Measurements from ENCODE around the gene CAPZB. TPM values are rescaled to one million over a fixed set of nuclear protein-coding genes. Genes with fewer than 3 reads are reported as not detected.

Gene CAPZB
- polyA plus RNA-seq, 1 donor from 2014 or later = 159 TPM

DNA sequence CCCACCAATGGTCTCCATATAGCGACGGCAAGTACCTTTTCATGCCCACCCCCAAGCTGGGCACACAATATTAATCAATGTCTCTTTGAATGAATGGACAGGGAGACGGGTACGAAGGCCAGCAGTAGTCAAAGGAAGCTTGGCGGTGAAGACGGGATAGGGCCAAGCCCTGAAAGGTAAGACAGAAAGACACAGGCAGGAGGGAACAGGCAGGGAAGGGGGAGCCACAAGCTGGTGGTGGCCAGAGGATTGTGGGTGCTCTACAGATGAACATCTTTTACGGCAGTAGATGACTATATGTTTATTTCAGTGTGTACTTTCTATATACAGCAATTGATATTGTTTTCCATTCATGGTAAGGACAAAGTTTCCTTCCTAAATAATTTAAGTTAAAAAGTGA, 16.3 kb downstream of the CAPZB start:
- Histone ChIP-seq H3K4me3 (ENCODE audit: low read length) (no peak overlapping the region), H3K9me2 (ENCODE audit: insufficient read depth, low read length) (no peaks in the 10 kb centered on the region), H4K20me1 (ENCODE audit: insufficient read depth) (no peaks in the 10 kb centered on the region), H3F3A (ENCODE audit: insufficient read depth, low read length, poor library complexity, severe bottlenecking) (no peaks in the 10 kb centered on the region), H3K36me3 (ENCODE audit: insufficient read depth, low read length) (no peaks in the 10 kb centered on the region), H3K27me3 (ENCODE audit: insufficient read depth, low read depth, low read length) (no peaks in the 10 kb centered on the region), H2AFZ (ENCODE audit: low read depth, low read length) (no peak overlapping the region), H3K9ac (ENCODE audit: low read length) (no peak overlapping the region), H3K4me2 (ENCODE audit: low read length) (no peak overlapping the region), H3K9me3 (ENCODE audit: low read length) (no peaks in the 10 kb centered on the region), H3K27ac (ENCODE audit: low read length) (no peak overlapping the region), H3K79me2 (replicated peaks; ENCODE audit: insufficient read depth, low read length) (peaks cover 28% of the 10 kb centered on the region)
- TF ChIP-seq, protein P1, sequence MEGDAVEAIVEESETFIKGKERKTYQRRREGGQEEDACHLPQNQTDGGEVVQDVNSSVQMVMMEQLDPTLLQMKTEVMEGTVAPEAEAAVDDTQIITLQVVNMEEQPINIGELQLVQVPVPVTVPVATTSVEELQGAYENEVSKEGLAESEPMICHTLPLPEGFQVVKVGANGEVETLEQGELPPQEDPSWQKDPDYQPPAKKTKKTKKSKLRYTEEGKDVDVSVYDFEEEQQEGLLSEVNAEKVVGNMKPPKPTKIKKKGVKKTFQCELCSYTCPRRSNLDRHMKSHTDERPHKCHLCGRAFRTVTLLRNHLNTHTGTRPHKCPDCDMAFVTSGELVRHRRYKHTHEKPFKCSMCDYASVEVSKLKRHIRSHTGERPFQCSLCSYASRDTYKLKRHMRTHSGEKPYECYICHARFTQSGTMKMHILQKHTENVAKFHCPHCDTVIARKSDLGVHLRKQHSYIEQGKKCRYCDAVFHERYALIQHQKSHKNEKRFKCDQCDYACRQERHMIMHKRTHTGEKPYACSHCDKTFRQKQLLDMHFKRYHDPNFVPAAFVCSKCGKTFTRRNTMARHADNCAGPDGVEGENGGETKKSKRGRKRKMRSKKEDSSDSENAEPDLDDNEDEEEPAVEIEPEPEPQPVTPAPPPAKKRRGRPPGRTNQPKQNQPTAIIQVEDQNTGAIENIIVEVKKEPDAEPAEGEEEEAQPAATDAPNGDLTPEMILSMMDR (IDR thresholded peaks at IDR 0.05; ENCODE audit: poor library complexity, severe bottlenecking) = no peak
- TF ChIP-seq POLR2AphosphoS5 (IDR thresholded peaks at IDR 0.05) = no peak
- no peak for TF ChIP-seq TAF1 (IDR thresholded peaks at IDR 0.05; ENCODE audit: low read depth)
- no peak for TF ChIP-seq MXI1 (conservative IDR thresholded peaks at IDR 0.05; ENCODE audit: poor library complexity, severe bottlenecking)
- TF ChIP-seq EP300 (conservative IDR thresholded peaks at IDR 0.05; ENCODE audit: poor library complexity, severe bottlenecking) = no peak
- no peak for TF ChIP-seq SMC3 (conservative IDR thresholded peaks at IDR 0.05; ENCODE audit: poor library complexity)
- TF ChIP-seq, protein P2, sequence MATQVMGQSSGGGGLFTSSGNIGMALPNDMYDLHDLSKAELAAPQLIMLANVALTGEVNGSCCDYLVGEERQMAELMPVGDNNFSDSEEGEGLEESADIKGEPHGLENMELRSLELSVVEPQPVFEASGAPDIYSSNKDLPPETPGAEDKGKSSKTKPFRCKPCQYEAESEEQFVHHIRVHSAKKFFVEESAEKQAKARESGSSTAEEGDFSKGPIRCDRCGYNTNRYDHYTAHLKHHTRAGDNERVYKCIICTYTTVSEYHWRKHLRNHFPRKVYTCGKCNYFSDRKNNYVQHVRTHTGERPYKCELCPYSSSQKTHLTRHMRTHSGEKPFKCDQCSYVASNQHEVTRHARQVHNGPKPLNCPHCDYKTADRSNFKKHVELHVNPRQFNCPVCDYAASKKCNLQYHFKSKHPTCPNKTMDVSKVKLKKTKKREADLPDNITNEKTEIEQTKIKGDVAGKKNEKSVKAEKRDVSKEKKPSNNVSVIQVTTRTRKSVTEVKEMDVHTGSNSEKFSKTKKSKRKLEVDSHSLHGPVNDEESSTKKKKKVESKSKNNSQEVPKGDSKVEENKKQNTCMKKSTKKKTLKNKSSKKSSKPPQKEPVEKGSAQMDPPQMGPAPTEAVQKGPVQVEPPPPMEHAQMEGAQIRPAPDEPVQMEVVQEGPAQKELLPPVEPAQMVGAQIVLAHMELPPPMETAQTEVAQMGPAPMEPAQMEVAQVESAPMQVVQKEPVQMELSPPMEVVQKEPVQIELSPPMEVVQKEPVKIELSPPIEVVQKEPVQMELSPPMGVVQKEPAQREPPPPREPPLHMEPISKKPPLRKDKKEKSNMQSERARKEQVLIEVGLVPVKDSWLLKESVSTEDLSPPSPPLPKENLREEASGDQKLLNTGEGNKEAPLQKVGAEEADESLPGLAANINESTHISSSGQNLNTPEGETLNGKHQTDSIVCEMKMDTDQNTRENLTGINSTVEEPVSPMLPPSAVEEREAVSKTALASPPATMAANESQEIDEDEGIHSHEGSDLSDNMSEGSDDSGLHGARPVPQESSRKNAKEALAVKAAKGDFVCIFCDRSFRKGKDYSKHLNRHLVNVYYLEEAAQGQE (IDR thresholded peaks at IDR 0.05; ENCODE audit: borderline replicate concordance) = no peak
- TF ChIP-seq RAD21 (conservative IDR thresholded peaks at IDR 0.05) = no peak
- no peak for TF ChIP-seq EZH2 (IDR thresholded peaks at IDR 0.05; ENCODE audit: borderline replicate concordance, insufficient read depth, low read length, poor library complexity, severe bottlenecking)

DNA sequence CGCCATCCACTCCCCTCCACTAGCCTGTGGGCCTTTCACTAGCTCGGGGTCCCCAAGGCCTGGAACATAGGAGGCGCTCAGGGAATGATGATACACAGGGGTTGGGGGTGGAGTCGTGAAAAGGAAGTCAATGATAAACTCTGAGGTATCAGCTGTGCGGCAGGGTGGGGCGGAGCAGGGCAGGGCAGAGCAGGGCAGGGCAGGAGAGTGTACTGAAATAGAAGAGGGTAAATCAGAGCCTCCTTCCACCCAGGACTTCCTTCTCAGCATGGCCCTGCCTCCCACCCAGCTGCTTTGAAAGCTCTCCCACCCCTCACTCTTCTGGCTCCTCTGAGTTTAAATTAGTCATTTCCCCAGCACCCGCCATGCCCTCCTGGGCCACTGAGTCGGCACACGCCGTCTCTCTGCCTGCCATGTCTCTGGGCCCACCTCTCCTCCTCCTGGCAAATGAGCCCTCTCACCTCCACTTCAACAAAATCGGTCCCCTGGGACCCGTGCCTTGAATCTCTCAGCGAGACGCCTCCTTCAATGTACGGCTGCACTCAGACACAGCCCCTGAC, 16.9 kb downstream of the CAPZB start:
- Histone ChIP-seq H3K27ac (ENCODE audit: low read length) (no peak overlapping the region), H3K27me3 (ENCODE audit: insufficient read depth, low read depth, low read length) (no peaks in the 10 kb centered on the region), H3K9me2 (ENCODE audit: insufficient read depth, low read length) (no peaks in the 10 kb centered on the region), H2AFZ (ENCODE audit: low read depth, low read length) (no peak overlapping the region), H3F3A (ENCODE audit: insufficient read depth, low read length, poor library complexity, severe bottlenecking) (no peaks in the 10 kb centered on the region), H4K20me1 (ENCODE audit: insufficient read depth) (no peaks in the 10 kb centered on the region), H3K79me2 (replicated peaks; ENCODE audit: insufficient read depth, low read length) (peaks cover 28% of the 10 kb centered on the region), H3K4me2 (ENCODE audit: low read length) (no peak overlapping the region), H3K4me3 (ENCODE audit: low read length) (no peak overlapping the region), H3K9ac (ENCODE audit: low read length) (no peak overlapping the region), H3K9me3 (ENCODE audit: low read length) (no peaks in the 10 kb centered on the region), H3K36me3 (ENCODE audit: insufficient read depth, low read length) (no peaks in the 10 kb centered on the region)
- TF ChIP-seq TAF1 (IDR thresholded peaks at IDR 0.05; ENCODE audit: low read depth) (no peak), EP300 (conservative IDR thresholded peaks at IDR 0.05; ENCODE audit: poor library complexity, severe bottlenecking) (no peak), EZH2 (IDR thresholded peaks at IDR 0.05; ENCODE audit: borderline replicate concordance, insufficient read depth, low read length, poor library complexity, severe bottlenecking) (no peak)
- TF ChIP-seq, protein P2 (IDR thresholded peaks at IDR 0.05; ENCODE audit: borderline replicate concordance) = no peak
- TF ChIP-seq, protein P1 (IDR thresholded peaks at IDR 0.05; ENCODE audit: poor library complexity, severe bottlenecking) = no peak
